MCF 10A (cell line): ENCODE results near the gene TRAPPC12. TPM values are rescaled to one million over a fixed set of nuclear protein-coding genes. Genes with fewer than 3 reads are reported as not detected.

Experiments used
- BruUV-seq: library from RNA; stranded (reverse); fragments of 400-500 nt; replicated peaks from 2 replicates; lab custom pipeline; 2021; lab: Mats Ljungman, UMichigan
- CTCF ChIA-PET: fragments of 300-600 bp; sonication (Branson Sonifier 250); formaldehyde crosslinking; extraction: SDS; loops from one replicate; lab custom pipeline; 2021; ENCODE audit warnings: antibody characterized with exemption, inconsistent platforms; lab: Yijun Ruan, JAX
- POLR2A ChIA-PET: fragments of 300-600, 350-650 bp; sonication (Branson Sonifier 250); formaldehyde crosslinking; extraction: SDS; loops from one replicate; lab custom pipeline; 2020; ENCODE audit warnings: antibody characterized with exemption, inconsistent platforms; lab: Yijun Ruan, JAX
- DNase-seq: peaks from one replicate; pipeline ENCODE4 v3.0.0-alpha.2; 2018; ENCODE audit not compliant: unreplicated experiment
- H3K27ac Mint-ChIP-seq: one replicate; pipeline ENCODE4 v1.8.0; 2022; ENCODE audit warnings: mild to moderate bottlenecking, low read depth, mixed read lengths; ENCODE audit not compliant: unreplicated experiment
- H3K27me3 Mint-ChIP-seq: one replicate; pipeline ENCODE4 v1.8.0; 2022; ENCODE audit warnings: mixed read lengths; ENCODE audit not compliant: insufficient read depth, unreplicated experiment
- H3K36me3 Mint-ChIP-seq: one replicate; pipeline ENCODE4 v1.8.0; 2022; ENCODE audit warnings: mild to moderate bottlenecking, moderate library complexity, mixed read lengths; ENCODE audit not compliant: insufficient read depth, unreplicated experiment
- H3K4me1 Mint-ChIP-seq: one replicate; pipeline ENCODE4 v1.8.0; 2022; ENCODE audit warnings: mixed read lengths; ENCODE audit not compliant: insufficient read depth, unreplicated experiment
- H3K4me3 Mint-ChIP-seq: one replicate; pipeline ENCODE4 v1.8.0; 2022; ENCODE audit warnings: mild to moderate bottlenecking, moderate library complexity, mixed read lengths; ENCODE audit not compliant: unreplicated experiment
- H3K9me3 Mint-ChIP-seq: one replicate; pipeline ENCODE4 v1.8.0; 2022; ENCODE audit warnings: mixed read lengths; ENCODE audit not compliant: unreplicated experiment
- CTCF ChIP-seq: fragments of 200-600 bp; IDR thresholded peaks from one replicate; pipeline ENCODE4 v1.8.0; 2022; ENCODE audit warnings: antibody characterized with exemption, mild to moderate bottlenecking; ENCODE audit not compliant: unreplicated experiment
- intact Hi-C: fragments of 100-400 bp; cut with micrococcal nuclease; formaldehyde crosslinking; loops from 2 replicates; pipeline ENCODE4 v1.14.1; 2022
- total RNA-seq: library from RNA; stranded (reverse); gene quantifications from 2 replicates; pipeline ENCODE4 v1.2.3, GENCODE V29; 2022

The TRAPPC12 gene
- total RNA-seq, 1 experiment from 2014 or later = 84.4 TPM

GRCh38 chr2:3470166-3470651, 90.7 kb downstream of the TRAPPC12 start:
- POLR2A ChIA-PET = interaction anchor here (0.7 to 2.0 kb wide), 13 partner anchors 10 to 151 kb away, joined by 3 to 23 read pairs (median 5); partner anchors contain the start of genes ADI1, EIPR1, RNASEH1 and TRAPPC12
- Mint-ChIP-seq H3K4me1 (peaks cover 51% of the 10 kb centered on the region), H3K9me3 (no peaks in the 10 kb centered on the region), H3K36me3 (peaks cover 39% of the 10 kb centered on the region), H3K27ac (peak overlapping the region; percentile 95), H3K27me3 (no peaks in the 10 kb centered on the region), H3K4me3 (peak overlapping the region; percentile 66)
- BruUV-seq = no TSS peak
- CTCF ChIA-PET = interaction anchor here (0.7 to 2.1 kb wide), 4 partner anchors 8 to 46 kb away, joined by 3 to 11 read pairs (median 4); no protein-coding TSS in a partner anchor
- intact Hi-C loops = no loop called here
- no peak for TF ChIP-seq CTCF
- DNase-seq = peak; percentile 82

GRCh38 chr2:3470856-3471737, 91.6 kb downstream of the TRAPPC12 start:
- Mint-ChIP-seq H3K9me3 (no peaks in the 10 kb centered on the region), H3K27me3 (no peaks in the 10 kb centered on the region), H3K27ac (peak overlapping the region; percentile 95), H3K4me3 (peak overlapping the region; percentile 66), H3K36me3 (peaks cover 39% of the 10 kb centered on the region), H3K4me1 (peaks cover 43% of the 10 kb centered on the region)
- ChIA-PET POLR2A (interaction anchor here (0.7 to 2.0 kb wide), 11 partner anchors 9 to 150 kb away, joined by 3 to 23 read pairs (median 5); partner anchors contain the start of genes ADI1, EIPR1 and RNASEH1), CTCF (interaction anchor here (0.7 to 2.1 kb wide), 5 partner anchors 9 to 268 kb away, joined by 3 to 11 read pairs (median 4); no protein-coding TSS in a partner anchor)
- intact Hi-C loops = no loop called here
- DNase-seq = peak; percentile 18
- no peak for TF ChIP-seq CTCF
- BruUV-seq = no TSS peak

GRCh38 chr2:3472296-3472695, 92.8 kb downstream of the TRAPPC12 start:
- DNase-seq = no peak
- peak overlapping the region; percentile 95 for H3K27ac Mint-ChIP-seq
- no peaks in the 10 kb centered on the region for H3K9me3 Mint-ChIP-seq
- ChIA-PET POLR2A (interaction anchor here (1.2 kb wide), 1 partner anchor 47 kb away, joined by 3 read pairs; the partner anchor contains the start of gene ADI1), CTCF (interaction anchor here (2.1 kb wide), 1 partner anchor 10 kb away, joined by 11 read pairs; no protein-coding TSS in a partner anchor)
- H3K4me3 Mint-ChIP-seq = no peak overlapping the region
- TF ChIP-seq CTCF = no peak
- H3K4me1 Mint-ChIP-seq = peaks cover 42% of the 10 kb centered on the region
- H3K27me3 Mint-ChIP-seq = no peaks in the 10 kb centered on the region
- no TSS peak for BruUV-seq
- H3K36me3 Mint-ChIP-seq = peaks cover 38% of the 10 kb centered on the region
- intact Hi-C loops = no loop called here

GRCh38 chr2:3472966-3473365, 93.5 kb downstream of the TRAPPC12 start:
- Mint-ChIP-seq H3K4me1 (peaks cover 40% of the 10 kb centered on the region), H3K27ac (peak overlapping the region; percentile 46), H3K36me3 (peaks cover 35% of the 10 kb centered on the region), H3K4me3 (no peak overlapping the region), H3K9me3 (no peaks in the 10 kb centered on the region), H3K27me3 (no peaks in the 10 kb centered on the region)
- intact Hi-C loops = no loop called here
- BruUV-seq = no TSS peak
- no peak for DNase-seq
- TF ChIP-seq CTCF = no peak
- CTCF ChIA-PET = interaction anchor here (0.6 to 1.6 kb wide), 2 partner anchors 10 to 77 kb away, joined by 3 to 11 read pairs; no protein-coding TSS in a partner anchor
- POLR2A ChIA-PET = interaction anchor here (0.6 to 0.7 kb wide), 2 partner anchors 44 to 251 kb away, joined by 3 read pairs; no protein-coding TSS in a partner anchor
